WTC11 (cell line): Measurements from ENCODE around the gene WDR3. TPM values are rescaled to one million over a fixed set of nuclear protein-coding genes. Genes with fewer than 3 reads are reported as not detected.

Source experiments
- ATAC-seq: fragments of 200-7000 bp; cut with Tn5 transposase; 2 replicates; pipeline ENCODE4 v1.10.0; 2021; ENCODE audit warnings: mild to moderate bottlenecking, moderate library complexity
- CTCF ChIA-PET: fragments of 300-600 bp; sonication (Branson Sonifier 250); formaldehyde crosslinking; loops from one replicate; lab custom pipeline; 2021; ENCODE audit warnings: antibody characterized with exemption; lab: Charles Lee
- POLR2A ChIA-PET: fragments of 350-600 bp; sonication (Branson Sonifier 250); formaldehyde crosslinking; loops from one replicate; lab custom pipeline; 2021; ENCODE audit warnings: antibody characterized with exemption; lab: Charles Lee
- DNase-seq: peaks from one replicate; pipeline ENCODE4 v3.0.0; 2021; ENCODE audit warnings: low spot score
- H3K27ac Mint-ChIP-seq: 2 replicates; pipeline ENCODE4 v1.8.0; 2021; ENCODE audit warnings: mixed read lengths
- H3K27me3 Mint-ChIP-seq: 2 replicates; pipeline ENCODE4 v1.8.0; 2021; ENCODE audit warnings: low read depth, mild to moderate bottlenecking, moderate library complexity, mixed read lengths
- H3K36me3 Mint-ChIP-seq: 2 replicates; pipeline ENCODE4 v1.8.0; 2021; ENCODE audit warnings: mixed read lengths
- H3K4me1 Mint-ChIP-seq: 2 replicates; pipeline ENCODE4 v1.8.0; 2022; ENCODE audit warnings: mixed read lengths
- H3K4me3 Mint-ChIP-seq: 2 replicates; pipeline ENCODE4 v1.8.0; 2021; ENCODE audit warnings: mild to moderate bottlenecking, moderate library complexity, mixed read lengths
- H3K9me3 Mint-ChIP-seq: 2 replicates; pipeline ENCODE4 v1.8.0; 2021; ENCODE audit warnings: mixed read lengths
- AR ChIP-seq: fragments of 250-450 bp; sonication (Bioruptor Pico); IDR thresholded peaks from 2 replicates; pipeline ENCODE4 v1.9.0; 2021; ENCODE audit warnings: mild to moderate bottlenecking
- ATF6 ChIP-seq: sonication (generic); formaldehyde crosslinking; IDR thresholded peaks from 2 replicates; pipeline ENCODE4 v1.8.1; 2023; ENCODE audit warnings: mild to moderate bottlenecking, missing genetic modification reagents
- E2F4 ChIP-seq: sonication (generic); formaldehyde crosslinking; IDR thresholded peaks from 2 replicates; pipeline ENCODE4 v1.8.1; 2022; ENCODE audit warnings: low read depth, mild to moderate bottlenecking, moderate library complexity, missing genetic modification reagents, borderline replicate concordance
- EMX1 ChIP-seq: fragments of 250-450 bp; sonication (Bioruptor Pico); IDR thresholded peaks from 2 replicates; pipeline ENCODE4 v1.8.0; 2021; ENCODE audit warnings: mild to moderate bottlenecking
- ERG ChIP-seq: fragments of 250-450 bp; sonication (Bioruptor Pico); IDR thresholded peaks from 2 replicates; pipeline ENCODE4 v1.8.0; 2021; ENCODE audit warnings: mild to moderate bottlenecking
- FOXJ3 ChIP-seq: sonication (generic); formaldehyde crosslinking; IDR thresholded peaks from 2 replicates; pipeline ENCODE4 v1.9.0; 2021; ENCODE audit warnings: missing genetic modification reagents, mild to moderate bottlenecking, borderline replicate concordance
- MYBL2 ChIP-seq: sonication (generic); formaldehyde crosslinking; IDR thresholded peaks from 2 replicates; pipeline ENCODE4 v1.8.1; 2023; ENCODE audit warnings: mild to moderate bottlenecking, moderate library complexity, missing genetic modification reagents
- NFATC4 ChIP-seq: fragments of 250-450 bp; sonication (Bioruptor Pico); IDR thresholded peaks from 2 replicates; pipeline ENCODE4 v1.9.0; 2021; ENCODE audit warnings: mild to moderate bottlenecking
- NFYB ChIP-seq: sonication (generic); formaldehyde crosslinking; conservative IDR thresholded peaks from 2 replicates; pipeline ENCODE4 v1.8.0; 2022; ENCODE audit warnings: low read depth, missing genetic modification reagents
- NR3C1 ChIP-seq: sonication (generic); formaldehyde crosslinking; conservative IDR thresholded peaks from 2 replicates; pipeline ENCODE4 v1.8.1; 2023; ENCODE audit warnings: low read depth, mild to moderate bottlenecking, missing genetic modification reagents
- STAT6 ChIP-seq: sonication (generic); formaldehyde crosslinking; conservative IDR thresholded peaks from 2 replicates; pipeline ENCODE4 v1.8.1; 2023; ENCODE audit warnings: mild to moderate bottlenecking, low read depth, missing genetic modification reagents, moderate library complexity
- TEAD4 ChIP-seq: sonication (generic); formaldehyde crosslinking; IDR thresholded peaks from 2 replicates; pipeline ENCODE4 v1.8.0; 2022; ENCODE audit warnings: mild to moderate bottlenecking, missing genetic modification reagents
- USF1 ChIP-seq: sonication (generic); formaldehyde crosslinking; IDR thresholded peaks from 2 replicates; pipeline ENCODE4 v1.8.0; 2022; ENCODE audit warnings: mild to moderate bottlenecking, missing genetic modification reagents
- ZMAT4 ChIP-seq: fragments of 250-450 bp; sonication (Bioruptor Pico); IDR thresholded peaks from 2 replicates; pipeline ENCODE4 v1.9.0; 2021; ENCODE audit warnings: mild to moderate bottlenecking
- ZNF121 ChIP-seq: sonication (generic); formaldehyde crosslinking; IDR thresholded peaks from 2 replicates; pipeline ENCODE4 v1.8.0; 2023; ENCODE audit warnings: missing genetic modification reagents
- ZNF396 ChIP-seq: fragments of 250-450 bp; sonication (Bioruptor Pico); IDR thresholded peaks from 2 replicates; pipeline ENCODE4 v1.8.0; 2021; ENCODE audit warnings: mild to moderate bottlenecking, moderate library complexity, borderline replicate concordance
- ZSCAN18 ChIP-seq: fragments of 250-450 bp; sonication (Bioruptor Pico); IDR thresholded peaks from 2 replicates; pipeline ENCODE4 v2.1.2; 2022; ENCODE audit warnings: mild to moderate bottlenecking, moderate library complexity
- total RNA-seq: library from RNA; stranded (reverse); gene quantifications from 3 replicates; pipeline ENCODE4 v1.2.3, GENCODE V29; 2021

WDR3 gene
- total RNA-seq, 1 experiment from 2014 or later, result 50.0 TPM

- ChIA-PET CTCF (no interaction called here), POLR2A (no interaction called here)
- H3K4me1 Mint-ChIP-seq, result peaks cover 12% of the 10 kb centered on the region
- no peaks in the 10 kb centered on the region for H3K9me3 Mint-ChIP-seq
- DNase-seq (no peak), ATAC-seq (no peak)
- H3K36me3 Mint-ChIP-seq, result peaks cover 30% of the 10 kb centered on the region
- no peak overlapping the region for H3K27ac Mint-ChIP-seq
- H3K27me3 Mint-ChIP-seq, result no peaks in the 10 kb centered on the region
- no peak for TF ChIP-seq AR (CRISPR knock-in tag)
- TF ChIP-seq NFYB, result no peak
- no peak overlapping the region for H3K4me3 Mint-ChIP-seq
Observed at GRCh38 chr1:117933769-117934168, 4.2 kb downstream of the WDR3 start.

- DNase-seq, result no peak
- Mint-ChIP-seq H3K36me3 (peaks cover 81% of the 10 kb centered on the region), H3K4me3 (no peak overlapping the region), H3K27ac (no peak overlapping the region), H3K27me3 (no peaks in the 10 kb centered on the region), H3K9me3 (no peaks in the 10 kb centered on the region), H3K4me1 (no peaks in the 10 kb centered on the region)
- POLR2A ChIA-PET, result no interaction called here
- no peak for ATAC-seq
- CTCF ChIA-PET, result interaction anchor here (0.7 kb wide), 1 partner anchor 160 kb away, joined by 4 read pairs; no protein-coding TSS in a partner anchor
- TF ChIP-seq ZMAT4 (CRISPR knock-in tag), result no peak
- no peak for TF ChIP-seq E2F4 (CRISPR knock-in tag)
- no peak for TF ChIP-seq USF1
- TF ChIP-seq EMX1 (CRISPR knock-in tag), result no peak
- no peak for TF ChIP-seq NR3C1 (CRISPR knock-in tag)
- TF ChIP-seq ZNF121 (CRISPR knock-in tag), result no peak
- TF ChIP-seq ZSCAN18 (CRISPR knock-in tag), result no peak
- TF ChIP-seq ERG, result no peak
- TF ChIP-seq NFATC4, result no peak
- TF ChIP-seq ZNF396 (CRISPR knock-in tag), result no peak
- no peak for TF ChIP-seq FOXJ3 (CRISPR knock-in tag)
- TF ChIP-seq STAT6, result no peak
- no peak for TF ChIP-seq TEAD4
- TF ChIP-seq MYBL2 (CRISPR knock-in tag), result no peak
- TF ChIP-seq ATF6 (CRISPR knock-in tag), result no peak
Observed at GRCh38 chr1:117942293-117942692, 12.8 kb downstream of the WDR3 start.
